ENCODE measurements around the gene ATP6V0C.

ATP6V0C gene

DNA sequence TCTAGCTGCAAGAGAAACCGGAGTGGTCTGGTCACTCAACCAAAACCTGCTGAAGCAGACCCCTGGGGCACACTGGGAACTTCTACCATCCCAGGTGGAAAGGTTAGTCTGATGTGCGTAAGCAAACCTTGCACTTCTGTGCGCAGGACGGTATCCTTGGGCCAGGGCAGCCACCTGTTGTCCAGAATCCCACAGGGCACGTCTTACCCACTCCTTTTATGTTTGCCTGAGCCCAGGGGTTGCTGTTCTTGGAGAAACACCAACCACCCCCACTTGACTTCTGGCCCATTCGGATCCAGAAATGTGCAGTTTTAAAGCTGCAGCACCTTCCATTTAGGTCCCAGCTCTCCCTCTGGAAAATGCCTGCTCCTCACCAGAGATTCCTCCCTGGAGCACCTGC, 20.1 kb upstream of the ATP6V0C start:
- DNase-seq, result no peak

DNA sequence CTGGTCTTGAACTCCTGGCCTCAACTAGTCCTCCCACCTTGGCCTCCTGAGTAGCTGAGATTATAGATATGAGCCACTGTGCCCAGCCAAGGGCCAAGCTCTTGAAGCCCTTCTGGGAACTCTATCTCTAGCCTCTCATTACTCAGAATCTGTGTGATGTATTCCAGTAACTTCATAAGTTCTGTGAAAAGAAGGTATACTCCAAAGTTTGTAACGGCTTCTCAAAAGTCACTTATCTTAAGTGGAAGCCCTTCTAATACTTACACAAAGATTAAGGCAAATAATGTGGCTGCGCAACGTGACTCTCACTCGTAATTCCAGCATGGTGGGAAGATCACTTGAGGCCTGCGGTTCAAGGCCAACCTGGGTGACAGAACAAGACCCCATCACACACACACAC, 19.1 kb upstream of the ATP6V0C start:
- DNase-seq, result no peak

GRCh38 chr16:2495041-2495440, 18.7 kb upstream of the ATP6V0C start:
- no peak for DNase-seq

- DNase-seq, result no peak
Measured at GRCh38 chr16:2496223-2497115, 17.3 kb upstream of the ATP6V0C start.

- no peak for DNase-seq
Measured at GRCh38 chr16:2497116-2497630, 16.6 kb upstream of the ATP6V0C start.

DNA sequence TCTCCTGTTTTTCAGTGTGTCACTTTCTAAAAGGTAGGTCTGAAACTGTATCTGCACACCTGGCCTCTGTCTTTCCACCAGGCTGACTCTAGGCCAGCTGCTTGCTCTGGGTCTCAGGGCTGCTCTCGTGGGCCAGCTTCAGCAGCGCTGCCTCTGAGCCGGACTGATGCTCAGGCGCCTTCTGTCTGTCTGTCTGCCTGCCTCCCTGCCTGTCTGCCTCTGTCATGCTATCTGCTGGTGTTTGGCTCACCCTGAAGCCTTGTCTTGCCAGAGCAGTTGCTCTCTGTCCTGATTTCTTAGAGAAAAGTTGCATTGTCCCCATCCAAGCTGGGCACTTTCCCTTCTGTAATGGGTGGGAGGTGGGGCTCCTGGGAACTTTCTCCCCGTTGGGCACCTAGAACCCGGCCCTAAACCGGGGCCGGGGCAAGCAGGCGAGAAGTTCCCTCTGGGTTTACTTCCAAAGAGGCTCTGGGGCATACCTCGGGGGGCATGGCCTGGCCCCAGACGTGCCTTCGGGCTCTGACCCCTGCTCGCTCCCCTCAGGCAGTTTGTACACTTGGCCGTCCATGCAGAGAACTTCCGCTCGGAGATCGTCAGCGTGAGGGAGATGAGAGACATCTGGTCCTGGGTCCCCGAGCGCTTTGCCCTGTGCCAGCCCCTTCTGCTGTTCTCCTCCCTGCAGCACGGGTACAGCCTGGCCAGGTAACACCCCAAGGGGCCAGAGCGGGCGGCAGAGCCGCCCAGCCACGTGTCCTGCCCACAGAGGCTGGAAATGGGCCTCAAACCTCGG, 15.9 kb upstream of the ATP6V0C start:
- no peak for DNase-seq

DNA sequence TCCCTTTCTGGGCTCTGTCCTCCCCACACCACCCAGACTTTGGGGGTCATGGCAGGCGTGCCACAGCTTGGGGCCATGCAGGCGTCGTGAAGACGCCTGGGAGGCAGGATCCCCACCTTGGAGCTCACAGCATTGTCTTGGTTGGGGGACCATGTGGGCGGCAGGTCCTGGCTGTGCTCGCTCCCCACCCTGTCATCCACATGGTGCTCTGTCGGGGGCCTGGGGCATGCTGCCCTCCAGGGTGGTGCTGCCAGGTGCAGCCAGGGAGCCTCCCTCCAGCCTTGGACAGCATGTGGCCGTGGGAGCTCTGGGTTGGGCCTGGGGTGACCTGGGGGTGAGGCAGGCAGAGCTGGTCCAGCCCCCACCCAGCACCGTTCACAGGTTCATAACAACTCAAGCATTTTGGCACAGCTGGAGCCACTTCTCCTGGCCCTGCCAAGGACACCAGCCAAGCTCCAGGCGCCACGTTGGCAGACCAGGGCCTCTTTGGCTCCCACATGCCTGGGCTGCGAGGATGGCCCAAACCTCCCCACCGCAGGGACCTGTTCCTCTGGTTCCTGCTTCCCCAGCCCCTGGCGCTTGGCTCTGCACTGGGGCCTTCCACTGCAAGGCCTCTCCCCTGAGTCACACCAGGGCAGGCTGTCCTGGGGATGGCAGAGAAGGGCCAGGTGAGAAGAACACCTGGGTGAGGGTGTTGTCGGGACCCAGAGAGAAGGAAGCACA, 15.1 kb upstream of the ATP6V0C start:
- DNase-seq, result no peak

GRCh38 chr16:2499454-2499853, 14.3 kb upstream of the ATP6V0C start:
- no peak for DNase-seq

GRCh38 chr16:2499890-2500429, 13.8 kb upstream of the ATP6V0C start:
- DNase-seq, result no peak

GRCh38 chr16:2500430-2500917, 13.3 kb upstream of the ATP6V0C start:
- no peak for DNase-seq

- DNase-seq, result no peak
Measured at GRCh38 chr16:2500918-2501750, 12.6 kb upstream of the ATP6V0C start.

- no peak for DNase-seq
Measured at GRCh38 chr16:2501946-2502895, 11.5 kb upstream of the ATP6V0C start.

DNA sequence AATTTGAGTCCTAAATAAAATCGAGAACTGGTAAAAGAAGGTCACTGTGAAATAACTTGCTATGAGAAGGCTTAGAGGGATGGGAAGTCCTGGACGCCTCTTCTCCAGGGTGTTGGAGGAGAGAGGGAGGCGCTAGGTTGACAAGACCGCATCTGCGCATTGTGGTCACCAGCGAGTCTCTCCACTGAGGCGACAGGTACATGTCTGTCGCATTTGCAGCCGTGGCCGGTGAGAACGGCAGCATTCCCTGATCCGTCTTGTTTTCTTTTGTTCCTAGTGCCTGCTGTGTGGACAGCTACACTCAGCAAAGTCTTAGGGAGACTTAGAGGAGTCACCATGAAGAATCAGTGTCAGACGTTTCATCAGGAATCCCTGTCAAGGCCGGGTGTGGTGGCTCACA, 8.1 kb upstream of the ATP6V0C start:
- no peak for DNase-seq

DNA sequence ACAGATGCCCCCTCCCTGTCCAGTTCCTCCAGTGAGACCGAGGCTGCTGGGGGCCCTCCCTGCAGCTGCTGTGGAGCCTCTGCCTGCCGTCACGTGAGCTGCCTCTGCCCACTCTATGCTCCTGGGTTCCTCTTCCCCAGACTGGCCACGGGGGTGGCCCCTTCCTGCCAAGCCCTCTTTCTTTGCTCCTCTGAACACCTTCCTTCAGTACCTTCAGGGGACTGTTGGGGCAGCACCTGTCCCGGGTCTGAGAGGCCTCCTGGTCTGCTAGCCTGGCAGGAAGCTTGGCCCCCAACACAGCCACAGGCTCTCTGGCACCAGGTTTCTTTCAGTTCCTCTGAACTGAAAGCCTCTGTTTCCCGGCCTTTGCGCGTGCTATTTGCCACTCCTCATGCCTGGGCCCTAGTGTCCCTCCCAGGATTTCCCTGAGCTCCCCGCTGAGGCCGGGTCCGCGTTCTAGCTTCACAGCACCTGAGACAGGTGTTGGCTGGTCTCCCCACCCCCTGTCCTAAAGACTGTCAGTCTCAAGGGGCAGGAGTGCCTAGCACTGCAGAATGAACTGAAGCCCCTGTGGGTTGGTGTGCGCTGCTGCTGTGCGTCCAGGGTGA, 6.6 kb upstream of the ATP6V0C start:
- DNase-seq, result no peak

DNA sequence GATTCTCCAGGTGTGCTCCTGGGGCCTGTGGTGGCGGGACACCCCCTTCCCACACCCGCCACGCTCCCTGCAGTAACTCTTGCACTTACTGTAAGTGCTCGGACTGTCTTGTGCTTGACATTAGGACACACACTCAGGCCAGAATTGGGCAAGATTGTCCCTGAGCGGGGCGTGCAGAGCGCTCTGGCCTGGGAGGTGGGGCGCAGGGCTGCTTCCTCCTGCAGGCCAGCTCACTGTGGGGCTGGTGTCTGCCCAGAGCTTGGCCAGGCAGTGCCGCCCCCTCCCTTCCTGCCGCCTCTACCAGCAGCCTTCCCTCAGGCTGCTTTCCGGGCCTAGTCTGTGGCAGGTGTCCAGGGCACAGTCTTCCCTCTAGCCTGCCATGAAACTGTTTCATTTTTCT, 6.1 kb upstream of the ATP6V0C start:
- no peak for DNase-seq

- DNase-seq, result no peak
Measured at GRCh38 chr16:2508722-2509400, 4.9 kb upstream of the ATP6V0C start.

GRCh38 chr16:2511128-2511800, 2.5 kb upstream of the ATP6V0C start:
- DNase-seq, result no peak

DNA sequence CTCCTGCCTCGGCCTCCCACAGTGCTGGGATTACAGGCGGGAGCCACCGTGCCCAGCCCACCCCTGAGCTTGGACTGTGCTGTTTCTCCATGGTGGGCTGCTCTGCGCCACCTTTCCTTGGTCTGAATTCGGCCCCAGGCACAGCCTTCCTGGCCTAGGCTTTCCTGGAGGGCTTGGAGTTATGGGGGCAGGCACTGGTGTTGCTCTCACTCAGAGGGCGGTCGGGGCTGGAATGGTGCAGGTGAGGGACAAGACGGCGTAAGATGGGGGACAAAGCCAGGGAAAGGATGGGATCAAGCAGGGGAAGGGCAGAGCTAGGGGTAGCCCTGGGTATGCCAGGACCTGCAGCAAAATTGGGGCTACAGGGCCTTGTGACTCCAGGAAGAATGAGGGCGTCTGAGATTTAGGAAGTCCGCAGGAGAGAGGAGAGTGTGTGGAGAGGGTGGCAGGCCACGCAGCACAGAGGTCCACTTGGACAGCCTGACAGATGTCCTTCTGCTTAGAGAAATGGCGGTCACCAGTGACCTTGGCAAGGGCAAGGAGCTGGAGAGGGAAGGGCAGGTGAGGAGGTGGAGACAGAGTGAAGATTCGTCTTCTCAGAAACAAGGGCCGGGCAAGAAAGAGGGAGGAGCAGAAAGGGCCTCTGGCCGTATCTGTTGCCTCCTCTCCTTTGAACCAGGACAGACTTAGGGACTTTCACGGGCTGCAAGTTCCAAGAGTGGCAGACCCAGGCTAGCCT, 1.6 kb upstream of the ATP6V0C start:
- no peak for DNase-seq
